GM19035 (cell line): ENCODE measurements around the gene PSTPIP2.
"Not testable (repeated sequence)": the region's sequence is repeated elsewhere in the genome, so short reads cannot be mapped to it uniquely, and the experiment has no call there.

ENCODE experiments used
- ATAC-seq: cut with Tn5 transposase; IDR thresholded peaks from one replicate; pipeline ENCODE4 v1.9.1; 2021; ENCODE audit not compliant: unreplicated experiment

Gene PSTPIP2

GRCh38 chr18:46070232-46070631, 1.8 kb downstream of the PSTPIP2 start:
- no peak for ATAC-seq

- no peak for ATAC-seq
These were observed 2.5 kb downstream of the PSTPIP2 start for GRCh38 chr18:46069524-46069923.

GRCh38 chr18:46068763-46069162, 3.3 kb downstream of the PSTPIP2 start:
- ATAC-seq = no peak

DNA sequence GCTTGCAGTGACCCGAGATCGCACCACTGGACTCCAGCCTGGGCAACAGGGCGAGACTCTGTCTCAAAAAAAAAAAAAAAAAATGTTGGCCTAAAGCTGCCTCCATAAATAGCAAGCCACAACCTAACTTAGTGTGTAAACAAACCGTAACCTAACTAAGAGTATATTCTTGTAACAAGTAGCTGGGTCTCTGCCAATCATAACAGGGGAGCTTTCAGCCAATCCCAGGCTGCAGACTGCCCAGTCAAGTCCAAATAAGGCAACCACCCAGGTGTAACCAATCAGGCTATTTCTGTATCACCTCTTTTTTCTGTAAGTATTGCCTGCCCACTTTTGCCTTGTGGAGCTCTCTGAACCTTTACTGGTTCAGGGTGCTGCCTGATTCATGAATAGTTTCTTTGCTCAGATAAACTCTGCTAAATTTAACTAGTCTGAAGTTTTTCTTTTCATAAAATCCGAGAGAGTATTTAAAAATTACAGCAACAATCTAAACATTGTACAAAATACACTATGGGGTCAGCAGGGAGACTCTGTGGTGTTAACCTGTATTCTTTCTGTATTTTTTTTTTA, 4.5 kb downstream of the PSTPIP2 start:
- no peak for ATAC-seq

DNA sequence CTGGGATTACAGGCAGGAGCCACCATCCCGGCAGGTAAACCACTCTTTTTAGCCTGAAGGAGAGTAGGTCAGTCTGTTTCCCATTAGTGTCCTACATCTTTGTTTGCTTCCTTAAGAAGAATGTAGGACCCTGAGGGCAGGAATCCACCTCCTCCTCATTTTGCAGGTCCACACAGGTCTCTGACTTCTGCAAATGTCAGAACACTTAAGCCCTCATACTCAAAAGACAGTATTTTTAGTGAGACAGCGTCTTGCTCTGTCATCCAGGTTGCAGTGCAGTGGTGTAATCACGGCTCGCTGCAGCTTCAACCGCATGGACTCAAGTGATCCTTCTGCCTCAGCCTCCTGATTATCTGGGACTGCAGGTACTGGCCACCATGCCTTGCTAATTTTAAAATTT, 9.3 kb downstream of the PSTPIP2 start:
- no peak for ATAC-seq

DNA sequence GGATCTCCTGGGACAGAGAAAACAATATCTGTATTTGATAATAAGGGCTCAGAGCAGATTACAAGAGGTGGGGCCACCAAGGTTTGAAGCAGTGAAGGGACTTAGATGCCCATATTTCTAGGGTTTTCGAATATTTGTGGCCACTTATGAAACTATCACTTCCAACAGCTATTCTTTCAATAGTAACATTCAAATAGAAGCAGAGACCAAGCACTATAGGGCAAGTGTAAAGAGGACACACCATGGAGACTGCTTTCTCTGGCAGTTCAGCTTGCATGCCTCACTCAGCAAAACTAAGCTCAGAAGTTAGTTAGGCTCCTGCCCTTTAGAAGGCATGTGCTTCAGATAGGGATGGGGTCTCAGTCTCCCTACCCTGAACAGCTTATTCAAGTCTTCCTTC, 10.3 kb downstream of the PSTPIP2 start:
- no peak for ATAC-seq

DNA sequence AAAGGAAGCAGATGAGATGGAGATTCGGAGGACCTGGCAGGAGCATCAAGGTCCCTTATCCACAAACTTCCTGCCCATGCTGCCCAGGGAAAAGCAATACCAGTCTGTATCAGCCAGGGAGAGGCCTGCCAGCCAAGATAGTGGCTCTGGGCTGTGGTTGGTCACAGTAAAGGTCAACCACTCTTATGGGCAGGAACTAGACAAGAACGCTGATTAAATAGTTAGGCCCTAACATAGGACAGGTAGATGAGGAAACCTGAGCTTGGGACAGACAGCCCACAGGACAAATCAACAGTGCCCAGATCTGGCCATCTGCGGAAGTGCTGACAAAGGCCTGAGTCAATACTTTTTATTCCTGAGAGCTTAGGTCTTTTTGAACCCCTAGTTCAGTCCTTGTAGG, 10.7 kb downstream of the PSTPIP2 start:
- ATAC-seq = no peak

DNA sequence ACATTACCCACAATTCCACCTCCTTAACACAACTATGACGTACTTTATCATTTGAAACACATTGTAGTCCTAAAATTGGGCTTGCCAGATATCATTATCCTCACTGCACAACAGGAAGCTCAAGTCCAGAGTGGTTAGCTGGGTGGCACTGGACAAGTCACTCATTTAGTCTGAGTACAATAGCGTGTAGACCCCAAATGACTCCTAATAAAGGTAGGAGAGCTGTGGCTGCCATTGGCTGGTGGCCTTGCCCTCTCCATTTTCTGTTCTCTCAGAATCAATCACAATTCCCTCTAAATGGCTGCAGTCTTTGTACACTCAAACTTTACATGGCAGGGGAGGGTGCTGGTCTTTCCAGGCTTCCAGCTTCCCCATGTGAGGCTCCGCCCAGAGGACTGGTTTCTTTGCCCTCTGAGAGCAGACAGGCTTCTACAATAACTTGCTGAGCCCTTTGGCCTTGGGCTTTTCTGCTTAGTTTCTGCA, 11.7 kb downstream of the PSTPIP2 start:
- ATAC-seq = no peak

GRCh38 chr18:46055838-46056230, 16.2 kb downstream of the PSTPIP2 start:
- ATAC-seq = no peak

DNA sequence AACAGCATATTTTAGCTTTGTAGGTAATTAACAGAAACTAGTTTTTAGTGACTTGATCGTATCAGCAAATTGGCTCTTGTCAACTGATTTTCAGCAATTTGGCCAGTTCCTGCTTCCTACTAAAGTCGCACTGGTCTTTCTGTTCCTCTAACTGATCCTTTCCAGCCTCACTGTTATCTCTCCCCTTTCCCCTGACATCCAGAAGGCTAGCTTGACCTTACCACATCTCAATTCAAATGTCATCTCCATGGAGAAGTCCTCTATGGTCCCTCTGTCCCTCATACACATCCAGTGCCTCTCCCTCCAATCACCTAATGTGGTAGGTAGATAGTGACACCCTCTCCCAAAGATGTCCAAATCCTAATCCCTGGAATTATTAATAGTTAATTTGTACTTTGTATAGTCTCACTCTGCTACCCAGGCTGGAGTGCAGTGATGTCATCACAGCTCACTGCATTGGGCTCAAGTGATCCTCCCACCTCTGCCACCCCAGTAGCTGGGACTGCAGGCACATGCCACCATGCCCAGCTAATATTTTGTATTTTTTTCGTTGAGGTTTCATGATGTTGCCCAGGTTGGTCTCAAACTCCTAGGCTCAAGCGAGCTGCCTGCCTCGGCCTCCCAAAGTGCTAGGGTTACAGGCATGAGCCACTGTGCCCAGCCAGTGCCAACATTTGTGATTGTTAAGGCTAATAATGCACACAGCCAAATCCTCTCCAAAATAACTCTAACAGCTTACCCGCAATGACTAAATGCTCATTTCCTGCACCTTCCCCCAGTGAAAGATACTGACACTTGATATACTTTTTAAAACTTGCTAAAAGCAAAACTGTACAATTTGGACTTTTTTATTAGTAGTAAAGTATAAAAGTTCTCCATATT, 16.9 kb downstream of the PSTPIP2 start:
- ATAC-seq = no peak

DNA sequence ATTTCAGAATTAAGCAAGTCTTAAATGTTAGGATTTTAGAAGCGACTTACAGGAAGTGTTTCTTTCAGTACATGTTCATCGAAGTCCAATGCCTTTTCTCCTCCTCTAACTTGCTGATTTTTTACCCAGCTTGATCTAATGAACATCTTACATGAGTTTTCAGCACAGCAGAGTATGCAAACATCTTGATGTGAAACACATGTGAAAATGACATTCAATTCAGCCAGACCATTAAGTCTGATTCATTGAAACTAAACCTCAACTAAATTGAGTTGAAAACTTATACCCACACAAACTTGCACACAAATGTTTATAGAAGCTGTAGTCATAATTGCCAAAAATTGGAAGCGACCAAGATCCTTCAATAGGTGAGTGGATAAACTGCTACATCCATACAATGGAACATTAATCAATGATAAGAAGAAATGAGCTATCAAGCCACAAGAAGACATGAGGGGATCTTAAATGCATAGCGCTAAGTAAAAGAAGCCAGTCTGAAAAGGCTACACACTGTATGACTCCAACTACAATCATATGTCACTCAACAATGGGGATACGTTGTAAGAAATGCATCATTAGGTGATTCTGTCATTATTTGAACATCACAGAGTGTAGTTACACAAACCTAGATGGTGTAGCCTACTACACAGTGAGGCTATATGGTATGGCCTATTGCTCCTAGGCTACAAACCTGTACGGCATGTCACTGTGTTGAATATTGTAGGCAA, 18.5 kb downstream of the PSTPIP2 start:
- ATAC-seq = no peak

GRCh38 chr18:46051731-46052461, 20.2 kb downstream of the PSTPIP2 start:
- ATAC-seq = no peak

DNA sequence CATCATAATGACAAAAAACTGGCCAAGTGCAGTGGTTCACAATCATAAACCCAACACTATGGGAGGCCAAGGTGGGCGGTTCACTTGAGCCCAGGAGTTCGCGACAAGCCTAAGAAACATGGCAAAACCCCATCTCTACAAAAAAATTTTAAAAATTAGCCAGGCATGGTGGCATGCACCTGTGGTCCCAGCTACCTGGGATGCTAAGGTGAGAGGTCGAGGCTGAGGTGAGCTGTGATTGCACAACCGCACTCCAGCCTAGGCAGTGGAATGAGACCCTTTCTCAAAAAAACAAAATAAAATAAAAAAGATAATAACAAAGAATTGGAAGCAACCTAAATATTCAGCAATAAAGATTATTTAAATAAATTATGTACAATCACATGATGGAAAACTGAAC, 21.8 kb downstream of the PSTPIP2 start:
- ATAC-seq = no peak

DNA sequence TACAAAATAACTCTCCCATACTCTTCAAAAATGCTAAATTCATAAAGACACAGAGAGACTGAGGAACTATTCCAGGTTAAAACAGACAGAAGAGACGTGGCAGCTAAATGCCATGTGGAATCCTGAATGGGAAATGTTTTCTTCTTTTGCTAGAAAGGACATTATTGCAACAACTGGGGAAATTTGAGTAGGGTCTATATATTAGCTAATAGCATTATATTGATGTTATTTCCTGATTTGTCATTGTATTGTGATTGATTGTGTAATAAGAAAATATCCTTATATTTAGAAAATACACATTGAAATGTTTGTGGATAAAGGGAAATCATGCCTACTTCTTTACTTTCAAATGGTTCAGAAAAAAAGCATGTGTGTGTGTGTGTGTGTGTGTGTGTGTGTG, 23.4 kb downstream of the PSTPIP2 start:
- no peak for ATAC-seq

GRCh38 chr18:46047369-46047768, 24.7 kb downstream of the PSTPIP2 start:
- not testable (repeated sequence) for ATAC-seq

- ATAC-seq = no peak
These were observed 25.4 kb downstream of the PSTPIP2 start for GRCh38 chr18:46046688-46047087.

- no peak for ATAC-seq
These were observed 25.9 kb downstream of the PSTPIP2 start for GRCh38 chr18:46046126-46046525.

GRCh38 chr18:46042571-46043123, 29.4 kb downstream of the PSTPIP2 start:
- ATAC-seq = no peak

- ATAC-seq = no peak
These were observed 31.3 kb downstream of the PSTPIP2 start for GRCh38 chr18:46040747-46041104.

DNA sequence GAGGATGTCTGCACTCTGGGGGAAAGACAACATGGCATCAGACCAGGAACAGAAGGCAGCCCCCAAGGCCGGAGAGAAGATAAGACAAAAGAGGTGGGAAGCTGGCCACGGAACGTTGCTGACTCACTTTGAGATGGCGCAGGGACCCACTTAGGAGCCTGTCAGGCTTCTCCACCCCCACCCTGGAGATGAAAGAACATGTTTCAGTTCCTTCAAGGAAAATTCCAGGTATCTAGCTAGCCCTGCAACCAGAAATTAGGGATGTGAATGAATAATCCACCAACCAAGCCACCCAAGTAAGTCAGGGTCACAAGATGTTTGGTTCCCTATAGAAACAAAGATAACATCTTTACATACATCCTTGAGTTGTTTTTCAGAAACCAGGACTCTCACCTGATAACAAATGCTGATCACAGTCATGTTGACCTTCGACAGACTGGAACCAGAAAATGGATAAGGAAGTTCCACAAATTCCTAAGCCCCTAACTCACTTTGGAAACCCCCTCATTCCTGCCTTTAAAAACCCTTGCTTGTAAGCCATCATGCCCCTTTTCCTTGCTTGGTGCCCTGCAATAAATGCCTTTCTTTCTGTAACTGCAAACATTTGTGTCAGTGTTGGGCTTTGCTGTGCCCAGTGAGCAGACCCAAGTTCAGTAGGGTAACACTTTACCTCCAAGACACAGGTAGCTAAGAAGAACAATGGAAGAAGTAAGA, 31.9 kb downstream of the PSTPIP2 start:
- no peak for ATAC-seq
